Caco-2 (cell line): Measurements from ENCODE around the gene CAP1. TPM values are rescaled to one million over a fixed set of nuclear protein-coding genes. Genes with fewer than 3 reads are reported as not detected.

Experiments used
- BruUV-seq: library from RNA; stranded (reverse); fragments of 400-500 nt; replicated peaks from 2 replicates; lab custom pipeline; 2021; lab: Mats Ljungman, UMichigan
- CTCF ChIA-PET: fragments of 300-600 bp; sonication (Branson Sonifier 250); formaldehyde crosslinking; loops from one replicate; lab custom pipeline; 2022; ENCODE audit warnings: antibody characterized with exemption; lab: Charles Lee
- POLR2A ChIA-PET: fragments of 300-600 bp; sonication (Branson Sonifier 250); formaldehyde crosslinking; loops from one replicate; lab custom pipeline; 2022; ENCODE audit warnings: antibody characterized with exemption; lab: Charles Lee
- DNase-seq, 2 experiments: peaks; one replicate each; pipeline versions ENCODE4 v3.0.0 to v3.0.0-alpha.2; 2020 to 2022
- H3K27me3 ChIP-seq: replicated peaks from 2 replicates; pipeline ENCODE4 v1.6.0; 2011; ENCODE audit warnings: low read length; ENCODE audit not compliant: control insufficient read depth, insufficient read depth
- H3K36me3 ChIP-seq: 2 replicates; pipeline ENCODE4 v1.5.1; 2011; ENCODE audit warnings: low read length; ENCODE audit not compliant: control insufficient read depth, insufficient read depth
- H3K4me1 ChIP-seq: fragments of 250-450 bp; sonication (Bioruptor Pico); 2 replicates; pipeline ENCODE4 v1.5.1; 2020; ENCODE audit warnings: mild to moderate bottlenecking
- H3K4me3 ChIP-seq: 2 replicates; pipeline ENCODE4 v1.5.1; 2011; ENCODE audit warnings: low read depth, mild to moderate bottlenecking, control low read depth, low read length
- H3K9me3 ChIP-seq: fragments of 250-450 bp; sonication (Bioruptor Pico); 2 replicates; pipeline ENCODE4 v1.5.1; 2020; ENCODE audit warnings: mild to moderate bottlenecking, moderate library complexity
- H3K27ac Mint-ChIP-seq: one replicate; pipeline ENCODE4 v1.8.0; 2022; ENCODE audit warnings: mixed read lengths; ENCODE audit not compliant: unreplicated experiment
- H3K27me3 Mint-ChIP-seq: one replicate; pipeline ENCODE4 v1.8.0; 2022; ENCODE audit warnings: mixed read lengths; ENCODE audit not compliant: insufficient read depth, unreplicated experiment
- H3K36me3 Mint-ChIP-seq: one replicate; pipeline ENCODE4 v1.8.0; 2022; ENCODE audit warnings: mild to moderate bottlenecking, mixed read lengths; ENCODE audit not compliant: insufficient read depth, unreplicated experiment
- H3K4me1 Mint-ChIP-seq: one replicate; pipeline ENCODE4 v1.8.0; 2022; ENCODE audit warnings: low read depth, mixed read lengths; ENCODE audit not compliant: unreplicated experiment
- H3K4me3 Mint-ChIP-seq: one replicate; pipeline ENCODE4 v1.8.0; 2022; ENCODE audit warnings: mild to moderate bottlenecking, moderate library complexity, mixed read lengths; ENCODE audit not compliant: unreplicated experiment
- H3K9me3 Mint-ChIP-seq: one replicate; pipeline ENCODE4 v1.8.0; 2022; ENCODE audit warnings: mixed read lengths; ENCODE audit not compliant: unreplicated experiment
- intact Hi-C: fragments of 100-400 bp; cut with micrococcal nuclease; formaldehyde crosslinking; loops from one replicate; pipeline ENCODE4 v1.10.0; 2022; ENCODE audit not compliant: unreplicated experiment
- total RNA-seq: library from RNA; stranded (reverse); gene quantifications from 2 replicates; pipeline ENCODE4 v1.2.3, GENCODE V29; 2022
- TF ChIP-seq, protein P1 (sequence below), 2 experiments: fragments of 200-600 bp in 1 of 2; IDR thresholded peaks; 1 replicate in 1 of 2; 2 replicates in 1 of 2; pipeline versions ENCODE4 v1.5.1 to v1.8.0; 2011 to 2022; ENCODE audit warnings: antibody characterized with exemption in 1 of 2, control low read depth in 1 of 2, inconsistent platforms in 1 of 2, low read depth in 1 of 2, low read length in 1 of 2, mild to moderate bottlenecking in 1 of 2, moderate library complexity in 1 of 2; ENCODE audit not compliant: insufficient read depth in 1 of 2, severe bottlenecking in 1 of 2, unreplicated experiment in 1 of 2

The CAP1 gene
- total RNA-seq, 1 experiment from 2014 or later = 181 TPM

DNA sequence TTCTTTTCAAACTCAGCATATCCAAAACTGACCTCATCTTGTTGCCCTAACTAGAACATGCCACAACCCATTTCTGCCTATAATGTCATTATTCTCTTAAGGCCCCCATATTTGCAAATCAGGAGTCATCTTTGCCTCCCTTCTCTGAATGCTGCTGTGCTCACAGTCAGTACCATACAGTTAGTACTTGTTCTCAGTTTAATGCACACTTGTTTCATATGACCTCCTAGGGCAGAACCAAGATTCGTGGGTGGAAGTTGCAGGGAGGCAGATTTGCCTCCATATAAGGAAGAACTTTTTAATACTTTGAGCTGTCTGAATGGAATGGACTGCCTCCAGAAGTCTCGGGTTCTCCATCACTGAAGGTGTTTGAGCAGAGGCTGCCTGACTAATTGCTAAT is 9.2 kb downstream of the CAP1 start:
- intact Hi-C loops = no loop called here
- no peaks in the 10 kb centered on the region for H3K36me3 ChIP-seq
- H3K4me1 Mint-ChIP-seq = no peaks in the 10 kb centered on the region
- peaks cover 26% of the 10 kb centered on the region for H3K36me3 Mint-ChIP-seq
- BruUV-seq = no TSS peak
- H3K9me3 Mint-ChIP-seq = no peaks in the 10 kb centered on the region
- TF ChIP-seq, protein P1, sequence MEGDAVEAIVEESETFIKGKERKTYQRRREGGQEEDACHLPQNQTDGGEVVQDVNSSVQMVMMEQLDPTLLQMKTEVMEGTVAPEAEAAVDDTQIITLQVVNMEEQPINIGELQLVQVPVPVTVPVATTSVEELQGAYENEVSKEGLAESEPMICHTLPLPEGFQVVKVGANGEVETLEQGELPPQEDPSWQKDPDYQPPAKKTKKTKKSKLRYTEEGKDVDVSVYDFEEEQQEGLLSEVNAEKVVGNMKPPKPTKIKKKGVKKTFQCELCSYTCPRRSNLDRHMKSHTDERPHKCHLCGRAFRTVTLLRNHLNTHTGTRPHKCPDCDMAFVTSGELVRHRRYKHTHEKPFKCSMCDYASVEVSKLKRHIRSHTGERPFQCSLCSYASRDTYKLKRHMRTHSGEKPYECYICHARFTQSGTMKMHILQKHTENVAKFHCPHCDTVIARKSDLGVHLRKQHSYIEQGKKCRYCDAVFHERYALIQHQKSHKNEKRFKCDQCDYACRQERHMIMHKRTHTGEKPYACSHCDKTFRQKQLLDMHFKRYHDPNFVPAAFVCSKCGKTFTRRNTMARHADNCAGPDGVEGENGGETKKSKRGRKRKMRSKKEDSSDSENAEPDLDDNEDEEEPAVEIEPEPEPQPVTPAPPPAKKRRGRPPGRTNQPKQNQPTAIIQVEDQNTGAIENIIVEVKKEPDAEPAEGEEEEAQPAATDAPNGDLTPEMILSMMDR (IDR thresholded peaks at IDR 0.05; ENCODE audit: insufficient read depth in 1 of 2, low read depth in 1 of 2, low read length in 1 of 2, severe bottlenecking in 1 of 2, unreplicated experiment in 1 of 2) = no peak
- no peak overlapping the region for H3K27ac Mint-ChIP-seq
- H3K27me3 ChIP-seq = no peaks in the 10 kb centered on the region
- H3K4me3 Mint-ChIP-seq = no peak overlapping the region
- no peaks in the 10 kb centered on the region for H3K27me3 Mint-ChIP-seq
- no peaks in the 10 kb centered on the region for H3K4me1 ChIP-seq
- H3K9me3 ChIP-seq = no peaks in the 10 kb centered on the region
- CTCF ChIA-PET = no interaction called here
- POLR2A ChIA-PET = no interaction called here
- no peak overlapping the region for H3K4me3 ChIP-seq
- no peak for DNase-seq

- POLR2A ChIA-PET = interaction anchor here (0.5 kb wide), 1 partner anchor 220 kb away, joined by 13 read pairs; no protein-coding TSS in a partner anchor
- Histone ChIP-seq H3K4me1 (no peaks in the 10 kb centered on the region), H3K9me3 (no peaks in the 10 kb centered on the region), H3K27me3 (no peaks in the 10 kb centered on the region), H3K4me3 (no peak overlapping the region), H3K36me3 (no peaks in the 10 kb centered on the region)
- DNase-seq = no peak
- peak overlapping the region; percentile 10 for H3K27ac Mint-ChIP-seq
- H3K4me3 Mint-ChIP-seq = no peak overlapping the region
- no peaks in the 10 kb centered on the region for H3K4me1 Mint-ChIP-seq
- BruUV-seq = no TSS peak
- H3K27me3 Mint-ChIP-seq = no peaks in the 10 kb centered on the region
- H3K9me3 Mint-ChIP-seq = no peaks in the 10 kb centered on the region
- TF ChIP-seq, protein P1 (IDR thresholded peaks at IDR 0.05; ENCODE audit: insufficient read depth in 1 of 2, low read depth in 1 of 2, low read length in 1 of 2, severe bottlenecking in 1 of 2, unreplicated experiment in 1 of 2) = no peak
- CTCF ChIA-PET = no interaction called here
- peaks cover 20% of the 10 kb centered on the region for H3K36me3 Mint-ChIP-seq
- intact Hi-C loops = no loop called here
These were observed 10.3 kb downstream of the CAP1 start for GRCh38 chr1:40050863-40051262.

- no TSS peak for BruUV-seq
- peaks cover 18% of the 10 kb centered on the region for H3K36me3 Mint-ChIP-seq
- no peaks in the 10 kb centered on the region for H3K9me3 Mint-ChIP-seq
- TF ChIP-seq, protein P1 (IDR thresholded peaks at IDR 0.05; ENCODE audit: insufficient read depth in 1 of 2, low read depth in 1 of 2, low read length in 1 of 2, severe bottlenecking in 1 of 2, unreplicated experiment in 1 of 2) = no peak
- no peaks in the 10 kb centered on the region for H3K27me3 ChIP-seq
- H3K4me1 Mint-ChIP-seq = peaks cover 7% of the 10 kb centered on the region
- intact Hi-C loops = no loop called here
- H3K4me3 Mint-ChIP-seq = no peak overlapping the region
- H3K4me1 ChIP-seq = peaks cover 10% of the 10 kb centered on the region; the same call in 1 of the 2 replicates
- ChIA-PET POLR2A (no interaction called here), CTCF (no interaction called here)
- no peak overlapping the region for H3K27ac Mint-ChIP-seq
- H3K27me3 Mint-ChIP-seq = no peaks in the 10 kb centered on the region
- no peaks in the 10 kb centered on the region for H3K9me3 ChIP-seq
- H3K36me3 ChIP-seq = no peaks in the 10 kb centered on the region
- no peak for DNase-seq
- no peak overlapping the region for H3K4me3 ChIP-seq
These were observed 12.8 kb downstream of the CAP1 start for GRCh38 chr1:40053138-40053887.
